HEK293 (cell line): ENCODE measurements around the gene SAXO1.

Experiments
- CTCF ChIA-PET: fragments of 350-600 bp; formaldehyde crosslinking; extraction: SDS; loops from one replicate; lab custom pipeline; 2021; ENCODE audit warnings: antibody characterized with exemption; lab: Yijun Ruan, JAX
- POLR2A ChIA-PET: fragments of 300-600 bp; formaldehyde crosslinking; extraction: SDS; loops from one replicate; lab custom pipeline; 2020; ENCODE audit warnings: antibody characterized with exemption, inconsistent platforms; lab: Yijun Ruan, JAX
- H3K27ac ChIP-seq: fragments of 200-500 bp; sonication (Bioruptor generic); 2 replicates; pipeline ENCODE4 v1.5.1; 2014; ENCODE audit warnings: low read depth, low read length, control low read depth, inconsistent platforms; ENCODE audit errors: extremely low read depth
- H3K36me3 ChIP-seq, 2 experiments: fragments of 200-500 bp in 1 of 2; sonication (Bioruptor generic) in 1 of 2; 1 replicate in 1 of 2; 2 replicates in 1 of 2; pipeline ENCODE4 v1.5.1; 2014 to 2017; ENCODE audit warnings: inconsistent platforms in 2 of 2, low read length in 2 of 2; ENCODE audit not compliant: control insufficient read depth in 2 of 2, insufficient read depth in 1 of 2
- H3K4me1 ChIP-seq: fragments of 200-500 bp; sonication (Bioruptor generic); 2 replicates; pipeline ENCODE4 v1.5.1; 2014; ENCODE audit warnings: mild to moderate bottlenecking, low read length, inconsistent platforms; ENCODE audit not compliant: control insufficient read depth, insufficient read depth
- H3K4me3 ChIP-seq: 2 replicates; pipeline ENCODE4 v1.5.1; 2011; ENCODE audit warnings: low read depth, mild to moderate bottlenecking, control low read depth, low read length, moderate library complexity
- H3K9me3 ChIP-seq: fragments of 200-500 bp; sonication (Bioruptor generic); 2 replicates; pipeline ENCODE4 v1.5.1; 2014; ENCODE audit warnings: low read depth, low read length, inconsistent platforms; ENCODE audit not compliant: control insufficient read depth, insufficient read depth
- AEBP2 ChIP-seq: fragments of 450-650 bp; formaldehyde crosslinking; IDR thresholded peaks from 2 replicates; pipeline ENCODE4 v1.5.1; 2016; ENCODE audit warnings: missing biosample characterization, missing genetic modification characterization, borderline replicate concordance
- IKZF3 ChIP-seq: fragments of 450-650 bp; IDR thresholded peaks from 2 replicates; pipeline ENCODE4 v1.5.0; 2018; ENCODE audit warnings: missing biosample characterization, mild to moderate bottlenecking, missing genetic modification characterization, moderate library complexity
- PRDM2 ChIP-seq: fragments of 450-650 bp; formaldehyde crosslinking; IDR thresholded peaks from 2 replicates; pipeline ENCODE4 v1.5.1; 2016; ENCODE audit warnings: missing biosample characterization, missing genetic modification characterization, borderline replicate concordance
- ZFP37 ChIP-seq: fragments of 450-650 bp; formaldehyde crosslinking; IDR thresholded peaks from 2 replicates; pipeline ENCODE4 v1.5.1; 2016; ENCODE audit warnings: missing biosample characterization, missing genetic modification characterization
- ZNF211 ChIP-seq: fragments of 450-650 bp; formaldehyde crosslinking; IDR thresholded peaks from 2 replicates; pipeline ENCODE4 v1.5.1; 2016; ENCODE audit warnings: low read depth, missing biosample characterization, missing genetic modification characterization
- ZNF280D ChIP-seq: fragments of 450-650 bp; formaldehyde crosslinking; IDR thresholded peaks from 2 replicates; pipeline ENCODE4 v1.5.1; 2016; ENCODE audit warnings: missing biosample characterization, missing genetic modification characterization
- ZNF354C ChIP-seq: fragments of 450-650 bp; formaldehyde crosslinking; IDR thresholded peaks from 2 replicates; pipeline ENCODE4 v1.5.1; 2016; ENCODE audit warnings: missing biosample characterization, missing genetic modification characterization, low read depth, borderline replicate concordance
- ZNF449 ChIP-seq: fragments of 450-650 bp; formaldehyde crosslinking; IDR thresholded peaks from 2 replicates; pipeline ENCODE4 v1.5.1; 2017; ENCODE audit warnings: missing biosample characterization, mild to moderate bottlenecking, missing genetic modification characterization, moderate library complexity
- ZNF518A ChIP-seq: fragments of 450-650 bp; formaldehyde crosslinking; conservative IDR thresholded peaks from 2 replicates; pipeline ENCODE4 v1.5.1; 2016; ENCODE audit warnings: low read depth, missing biosample characterization, missing genetic modification characterization
- ZNF555 ChIP-seq: fragments of 450-650 bp; formaldehyde crosslinking; conservative IDR thresholded peaks from 2 replicates; pipeline ENCODE4 v1.5.1; 2017; ENCODE audit warnings: missing biosample characterization, mild to moderate bottlenecking, missing genetic modification characterization, inconsistent platforms
- ZNF600 ChIP-seq: fragments of 450-650 bp; formaldehyde crosslinking; IDR thresholded peaks from 2 replicates; pipeline ENCODE4 v1.5.1; 2016; ENCODE audit warnings: missing biosample characterization, missing genetic modification characterization

SAXO1 gene

GRCh38 chr9:18893491-18893890 is 139.5 kb downstream of the SAXO1 start:
- no peak for TF ChIP-seq ZNF211 (tag by site-specific recombination)
- TF ChIP-seq, all 188 proteins: peak for 0
- ChIA-PET CTCF (interaction anchor here (0.8 kb wide), 1 partner anchor 32 kb away, joined by 4 read pairs; no protein-coding TSS in a partner anchor), POLR2A (interaction anchor here (0.6 kb wide), 1 partner anchor 134 kb away, joined by 4 read pairs; no protein-coding TSS in a partner anchor)
- Histone ChIP-seq H3K36me3 (no peaks in the 10 kb centered on the region), H3K9me3 (no peaks in the 10 kb centered on the region), H3K4me3 (no peak overlapping the region), H3K27ac (no peak overlapping the region), H3K4me1 (no peaks in the 10 kb centered on the region)

- ChIA-PET CTCF (interaction anchor here (0.8 kb wide), 1 partner anchor 33 kb away, joined by 4 read pairs; no protein-coding TSS in a partner anchor), POLR2A (no interaction called here)
- no peak for TF ChIP-seq IKZF3 (tag by site-specific recombination)
- no peak for TF ChIP-seq PRDM2 (tag by site-specific recombination)
- no peak for TF ChIP-seq ZNF555
- TF ChIP-seq ZFP37 = no peak
- no peak for TF ChIP-seq ZNF354C (tag by site-specific recombination)
- TF ChIP-seq ZNF518A = no peak
- TF ChIP-seq ZNF280D (tag by site-specific recombination) = no peak
- TF ChIP-seq ZNF600 (tag by site-specific recombination) = no peak
- no peak for TF ChIP-seq AEBP2 (tag by site-specific recombination)
- TF ChIP-seq ZNF449 (tag by site-specific recombination) = no peak
- no peaks in the 10 kb centered on the region for H3K9me3 ChIP-seq
- no peaks in the 10 kb centered on the region for H3K4me1 ChIP-seq
- H3K36me3 ChIP-seq = no peaks in the 10 kb centered on the region
- no peak overlapping the region for H3K4me3 ChIP-seq
- no peak overlapping the region for H3K27ac ChIP-seq
Measured at GRCh38 chr9:18893046-18893445, 140.0 kb downstream of the SAXO1 start.
